Brain pericyte (primary cell): ENCODE measurements around the gene CDK17.
"Not testable (repeated sequence)": the region's sequence is repeated elsewhere in the genome, so short reads cannot be mapped to it uniquely, and the experiment has no call there.

Experiments
- DNase-seq: peaks from one replicate; pipeline ENCODE4 v3.0.0-alpha.2; 2012; ENCODE audit warnings: low read depth, low spot score

The CDK17 gene

GRCh38 chr12:96354844-96355534, 45.2 kb downstream of the CDK17 start:
- DNase-seq = no peak

GRCh38 chr12:96354326-96354725, 45.9 kb downstream of the CDK17 start:
- no peak for DNase-seq

GRCh38 chr12:96352161-96352835, 47.9 kb downstream of the CDK17 start:
- no peak for DNase-seq

GRCh38 chr12:96350982-96351381, 49.3 kb downstream of the CDK17 start:
- DNase-seq = no peak

GRCh38 chr12:96347130-96347699, 53.0 kb downstream of the CDK17 start:
- no peak for DNase-seq

GRCh38 chr12:96346716-96347115, 53.5 kb downstream of the CDK17 start:
- not testable (repeated sequence) for DNase-seq

GRCh38 chr12:96344124-96344695, 56.0 kb downstream of the CDK17 start:
- no peak for DNase-seq

GRCh38 chr12:96343347-96343954, 56.8 kb downstream of the CDK17 start:
- no peak for DNase-seq

- DNase-seq = not testable (repeated sequence)
These were observed 60.6 kb downstream of the CDK17 start for GRCh38 chr12:96339666-96340065.

- no peak for DNase-seq
These were observed 61.3 kb downstream of the CDK17 start for GRCh38 chr12:96338852-96339471.

- no peak for DNase-seq
These were observed 62.3 kb downstream of the CDK17 start for GRCh38 chr12:96337953-96338352.

GRCh38 chr12:96336489-96336888, 63.8 kb downstream of the CDK17 start:
- DNase-seq = no peak

- no peak for DNase-seq
These were observed 65.0 kb downstream of the CDK17 start for GRCh38 chr12:96335270-96335669.

GRCh38 chr12:96334502-96334901, 65.7 kb downstream of the CDK17 start:
- no peak for DNase-seq

GRCh38 chr12:96329545-96329944, 70.7 kb downstream of the CDK17 start:
- DNase-seq = no peak

GRCh38 chr12:96329018-96329417, 71.2 kb downstream of the CDK17 start:
- no peak for DNase-seq

GRCh38 chr12:96327889-96328288, 72.3 kb downstream of the CDK17 start:
- no peak for DNase-seq

GRCh38 chr12:96327346-96327745, 72.9 kb downstream of the CDK17 start:
- DNase-seq = no peak

- no peak for DNase-seq
These were observed 73.5 kb downstream of the CDK17 start for GRCh38 chr12:96326628-96327227.

- no peak for DNase-seq
These were observed 76.3 kb downstream of the CDK17 start for GRCh38 chr12:96323906-96324305.

- DNase-seq = no peak
These were observed 77.5 kb downstream of the CDK17 start for GRCh38 chr12:96322720-96323119.
